Measurements from ENCODE around the gene VCPKMT. TPM values are rescaled to one million over a fixed set of nuclear protein-coding genes. Genes with fewer than 3 reads are reported as not detected.
"Not testable (repeated sequence)": the region's sequence is repeated elsewhere in the genome, so short reads cannot be mapped to it uniquely, and the experiment has no call there.

Gene VCPKMT
- total and polyA plus RNA-seq, 9 of the 15 experiments (the other 6 are each of a cell fraction or from before 2014, with no cell fraction given) = 2.7 to 7.8 (median 6.3) TPM

DNA sequence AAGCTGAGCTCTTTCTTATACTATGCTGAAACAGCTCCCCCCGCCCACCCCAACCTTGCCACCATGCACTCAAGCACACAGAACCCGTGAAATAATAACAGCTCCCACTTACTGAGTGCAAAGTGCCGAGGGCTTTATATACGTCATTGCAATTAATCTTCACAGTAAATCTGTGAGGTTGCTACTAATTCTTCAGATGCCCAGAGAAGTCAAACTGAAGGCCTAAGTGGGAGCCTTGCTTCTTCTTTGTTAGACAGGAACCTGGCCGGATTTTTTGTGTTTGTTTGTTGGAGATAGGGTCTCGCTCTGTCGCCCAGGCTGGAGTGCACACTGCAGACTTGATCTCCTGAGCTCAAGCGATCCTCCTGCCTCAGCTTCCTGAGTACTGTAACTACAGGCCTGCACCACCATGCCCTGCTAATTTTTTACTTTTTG, 34.0 kb downstream of the VCPKMT start:
- no peak for TF ChIP-seq SOX6 (IDR thresholded peaks at IDR 0.05)
- TF ChIP-seq, protein P1, sequence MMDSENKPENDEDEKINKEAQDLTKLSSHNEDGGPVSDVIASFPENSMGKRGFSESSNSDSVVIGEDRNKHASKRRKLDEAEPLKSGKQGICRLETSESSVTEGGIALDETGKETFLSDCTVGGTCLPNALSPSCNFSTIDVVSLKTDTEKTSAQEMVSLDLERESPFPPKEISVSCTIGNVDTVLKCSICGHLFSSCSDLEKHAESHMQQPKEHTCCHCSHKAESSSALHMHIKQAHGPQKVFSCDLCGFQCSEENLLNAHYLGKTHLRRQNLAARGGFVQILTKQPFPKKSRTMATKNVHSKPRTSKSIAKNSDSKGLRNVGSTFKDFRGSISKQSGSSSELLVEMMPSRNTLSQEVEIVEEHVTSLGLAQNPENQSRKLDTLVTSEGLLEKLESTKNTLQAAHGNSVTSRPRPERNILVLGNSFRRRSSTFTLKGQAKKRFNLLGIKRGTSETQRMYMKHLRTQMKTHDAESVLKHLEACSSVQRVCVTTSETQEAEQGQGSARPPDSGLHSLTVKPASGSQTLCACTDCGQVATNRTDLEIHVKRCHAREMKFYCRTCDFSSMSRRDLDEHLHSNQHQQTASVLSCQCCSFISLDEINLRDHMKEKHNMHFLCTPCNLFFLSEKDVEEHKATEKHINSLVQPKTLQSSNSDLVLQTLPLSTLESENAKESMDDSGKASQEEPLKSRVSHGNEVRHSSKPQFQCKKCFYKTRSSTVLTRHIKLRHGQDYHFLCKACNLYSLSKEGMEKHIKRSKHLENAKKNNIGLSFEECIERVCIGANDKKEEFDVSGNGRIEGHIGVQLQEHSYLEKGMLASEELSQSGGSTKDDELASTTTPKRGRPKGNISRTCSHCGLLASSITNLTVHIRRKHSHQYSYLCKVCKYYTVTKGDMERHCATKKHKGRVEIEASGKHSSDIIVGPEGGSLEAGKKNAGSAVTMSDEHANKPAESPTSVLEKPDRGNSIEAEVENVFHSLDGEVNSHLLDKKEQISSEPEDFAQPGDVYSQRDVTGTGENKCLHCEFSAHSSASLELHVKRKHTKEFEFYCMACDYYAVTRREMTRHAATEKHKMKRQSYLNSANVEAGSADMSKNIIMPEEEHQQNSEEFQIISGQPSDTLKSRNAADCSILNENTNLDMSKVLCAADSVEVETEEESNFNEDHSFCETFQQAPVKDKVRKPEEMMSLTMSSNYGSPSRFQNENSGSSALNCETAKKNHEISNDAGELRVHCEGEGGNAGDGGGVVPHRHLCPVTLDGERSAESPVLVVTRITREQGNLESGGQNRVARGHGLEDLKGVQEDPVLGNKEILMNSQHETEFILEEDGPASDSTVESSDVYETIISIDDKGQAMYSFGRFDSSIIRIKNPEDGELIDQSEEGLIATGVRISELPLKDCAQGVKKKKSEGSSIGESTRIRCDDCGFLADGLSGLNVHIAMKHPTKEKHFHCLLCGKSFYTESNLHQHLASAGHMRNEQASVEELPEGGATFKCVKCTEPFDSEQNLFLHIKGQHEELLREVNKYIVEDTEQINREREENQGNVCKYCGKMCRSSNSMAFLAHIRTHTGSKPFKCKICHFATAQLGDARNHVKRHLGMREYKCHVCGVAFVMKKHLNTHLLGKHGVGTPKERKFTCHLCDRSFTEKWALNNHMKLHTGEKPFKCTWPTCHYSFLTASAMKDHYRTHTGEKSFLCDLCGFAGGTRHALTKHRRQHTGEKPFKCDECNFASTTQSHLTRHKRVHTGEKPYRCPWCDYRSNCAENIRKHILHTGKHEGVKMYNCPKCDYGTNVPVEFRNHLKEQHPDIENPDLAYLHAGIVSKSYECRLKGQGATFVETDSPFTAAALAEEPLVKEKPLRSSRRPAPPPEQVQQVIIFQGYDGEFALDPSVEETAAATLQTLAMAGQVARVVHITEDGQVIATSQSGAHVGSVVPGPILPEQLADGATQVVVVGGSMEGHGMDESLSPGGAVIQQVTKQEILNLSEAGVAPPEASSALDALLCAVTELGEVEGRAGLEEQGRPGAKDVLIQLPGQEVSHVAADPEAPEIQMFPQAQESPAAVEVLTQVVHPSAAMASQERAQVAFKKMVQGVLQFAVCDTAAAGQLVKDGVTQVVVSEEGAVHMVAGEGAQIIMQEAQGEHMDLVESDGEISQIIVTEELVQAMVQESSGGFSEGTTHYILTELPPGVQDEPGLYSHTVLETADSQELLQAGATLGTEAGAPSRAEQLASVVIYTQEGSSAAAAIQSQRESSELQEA (IDR thresholded peaks at IDR 0.05; ENCODE audit: low read depth) = no peak
- no peak for TF ChIP-seq FOXA3 (CRISPR knock-in tag; conservative IDR thresholded peaks at IDR 0.05 in 1 of 2, IDR thresholded peaks at IDR 0.05 in 1 of 2)
- TF ChIP-seq EHMT2 (IDR thresholded peaks at IDR 0.05) = no peak
- TF ChIP-seq ZC3H11A (IDR thresholded peaks at IDR 0.05; ENCODE audit: low read depth, low read length) = no peak
- in situ Hi-C loops (cut with MboI) (no loop called here), intact Hi-C loops (cut with micrococcal nuclease) (no loop called here)
- no peaks in the 10 kb centered on the region for H3K9me1 ChIP-seq (ENCODE audit: control insufficient read depth, insufficient read depth, low read length)
- ATAC-seq = no peak
- H3K36me3 ChIP-seq (ENCODE audit: control insufficient read depth, insufficient read depth, low read length) = no peaks in the 10 kb centered on the region
- no peak overlapping the region for H3K27ac ChIP-seq (ENCODE audit: extremely low read depth, low read depth, low read length)
- ChIA-PET POLR2A (interaction anchor here (1.1 kb wide), 1 partner anchor 183 kb away, joined by 3 read pairs; no protein-coding TSS in a partner anchor), CTCF (ENCODE audit: low intra/inter-chr PET ratio) (no interaction called here)
- BruUV-seq (replicated peaks) = no TSS peak
- peaks cover 0 to 5% of the 10 kb centered on the region in 2 experiments; a peak in 2 of 5 replicates for H3K4me1 ChIP-seq (replicated peaks in 1 of 2; ENCODE audit: control insufficient read depth in 2 of 2, insufficient read depth in 2 of 2, low read length in 2 of 2)
- no peak overlapping the region for H3K9ac ChIP-seq (ENCODE audit: insufficient read depth in 1 of 2, low read depth in 2 of 2, low read length in 2 of 2)
- no peaks in the 10 kb centered on the region for H3K9me3 ChIP-seq (replicated peaks; ENCODE audit: control insufficient read depth, insufficient read depth, low read depth, low read length)
- 32% methylated on average over 6 of the region's 8 CpGs for WGBS (ENCODE audit: insufficient coverage, low coverage, missing lambda C conversion rate)
- no peak overlapping the region for H3K4me3 ChIP-seq
- H3K27me3 ChIP-seq (ENCODE audit: control insufficient read depth in 2 of 2, insufficient read depth in 2 of 2, low read length in 2 of 2) = no peaks in the 10 kb centered on the region
- no peak overlapping the region for H2AFZ ChIP-seq (ENCODE audit: low read depth, low read length)
- H3K4me2 ChIP-seq (ENCODE audit: insufficient read depth, low read length) = no peak overlapping the region
- no peak for FAIRE-seq
- no peaks in the 10 kb centered on the region for H3K79me2 ChIP-seq (ENCODE audit: control insufficient read depth, insufficient read depth, low read length)
- DNase-seq (ENCODE audit: extremely low read depth in 1 of 4, low spot score in 3 of 4) = no peak
- no peaks in the 10 kb centered on the region for H4K20me1 ChIP-seq (replicated peaks; ENCODE audit: control insufficient read depth, insufficient read depth, low read length)

- POLR2A ChIA-PET; BruUV-seq (replicated peaks); H2AFZ ChIP-seq (ENCODE audit: low read depth, low read length); DNase-seq (ENCODE audit: extremely low read depth in 1 of 4, low spot score in 3 of 4); in situ Hi-C loops (cut with MboI); ATAC-seq; CTCF ChIA-PET (ENCODE audit: low intra/inter-chr PET ratio); H3K27me3 ChIP-seq (ENCODE audit: control insufficient read depth in 2 of 2, insufficient read depth in 2 of 2, low read length in 2 of 2); FAIRE-seq; H3K27ac ChIP-seq (ENCODE audit: extremely low read depth, low read depth, low read length); H3K4me1 ChIP-seq (replicated peaks in 1 of 2; ENCODE audit: control insufficient read depth in 2 of 2, insufficient read depth in 2 of 2, low read length in 2 of 2); H3K9me3 ChIP-seq (replicated peaks; ENCODE audit: control insufficient read depth, insufficient read depth, low read depth, low read length); H4K20me1 ChIP-seq (replicated peaks; ENCODE audit: control insufficient read depth, insufficient read depth, low read length); H3K9ac ChIP-seq (ENCODE audit: insufficient read depth in 1 of 2, low read depth in 2 of 2, low read length in 2 of 2); intact Hi-C loops (cut with micrococcal nuclease); H3K79me2 ChIP-seq (ENCODE audit: control insufficient read depth, insufficient read depth, low read length); H3K4me3 ChIP-seq; H3K36me3 ChIP-seq (ENCODE audit: control insufficient read depth, insufficient read depth, low read length); H3K4me2 ChIP-seq (ENCODE audit: insufficient read depth, low read length); H3K9me1 ChIP-seq (ENCODE audit: control insufficient read depth, insufficient read depth, low read length): not testable (repeated sequence)
- 67% methylated on average over 1 of the region's 1 CpG for WGBS (ENCODE audit: insufficient coverage, low coverage, missing lambda C conversion rate)
Measured at GRCh38 chr14:50079103-50079502, 37.3 kb downstream of the VCPKMT start.

All from K562 (cell line).